ENCODE data around the gene TBX4. TPM values are rescaled to one million over a fixed set of nuclear protein-coding genes. Genes with fewer than 3 reads are reported as not detected.
A peak's percentile ranks its signal among the peaks of the same experiment; 100 is the strongest.

TBX4 gene
- total and polyA plus RNA-seq, 2 donors from 2014 or later: not detected

- Histone ChIP-seq H3K4me1 (ENCODE audit: control insufficient read depth in 2 of 3, insufficient read depth in 2 of 3, low read depth in 1 of 3, low read length in 3 of 3) (no peaks in the 10 kb centered on the region), H3K9ac (ENCODE audit: low read length in 3 of 3) (no peak overlapping the region), H3K4me3 (ENCODE audit: low read length in 3 of 3) (no peak overlapping the region), H3K27ac (ENCODE audit: low read depth in 2 of 2, low read length in 2 of 2) (no peak overlapping the region), H3K9me3 (ENCODE audit: control insufficient read depth in 2 of 3, insufficient read depth in 1 of 3, low read length in 3 of 3) (peaks cover 0 to 2% (median 0%) of the 10 kb centered on the region in 3 donors), H3K27me3 (ENCODE audit: control insufficient read depth, insufficient read depth, low read length) (peaks cover 15% of the 10 kb centered on the region), H3K36me3 (ENCODE audit: control insufficient read depth in 2 of 3, insufficient read depth in 3 of 3, low read length in 3 of 3) (no peaks in the 10 kb centered on the region)
- no peak for FAIRE-seq
- DNase-seq: peak in 2 of 5 donors; percentile 21 to 39
- intact Hi-C loops (cut with DNase I): no loop called here
- no peak for TF ChIP-seq CTCF (IDR thresholded peaks at IDR 0.05; ENCODE audit: borderline replicate concordance, extremely low read depth, insufficient read depth)
These were observed 13.5 kb downstream of the TBX4 start for GRCh38 chr17:61465550-61466237.

GRCh38 chr17:61466246-61466645 is 14.0 kb downstream of the TBX4 start:
- H3K27ac ChIP-seq (ENCODE audit: low read depth in 2 of 2, low read length in 2 of 2): no peak overlapping the region
- no peaks in the 10 kb centered on the region for H3K4me1 ChIP-seq (ENCODE audit: control insufficient read depth in 2 of 3, insufficient read depth in 2 of 3, low read depth in 1 of 3, low read length in 3 of 3)
- H3K27me3 ChIP-seq (ENCODE audit: control insufficient read depth, insufficient read depth, low read length): peaks cover 11% of the 10 kb centered on the region
- no peak overlapping the region for H3K9ac ChIP-seq (ENCODE audit: low read length in 3 of 3)
- peak in 1 of 5 donors; percentile 11 for DNase-seq
- H3K4me3 ChIP-seq (ENCODE audit: low read length in 3 of 3): no peak overlapping the region
- no peak for FAIRE-seq
- intact Hi-C loops (cut with DNase I): no loop called here
- H3K36me3 ChIP-seq (ENCODE audit: control insufficient read depth in 2 of 3, insufficient read depth in 3 of 3, low read length in 3 of 3): no peaks in the 10 kb centered on the region
- no peak for TF ChIP-seq CTCF (IDR thresholded peaks at IDR 0.05; ENCODE audit: borderline replicate concordance, extremely low read depth, insufficient read depth)
- H3K9me3 ChIP-seq (ENCODE audit: control insufficient read depth in 2 of 3, insufficient read depth in 1 of 3, low read length in 3 of 3): peaks cover 0 to 2% (median 0%) of the 10 kb centered on the region in 3 donors

GRCh38 chr17:61467416-61468262 is 15.4 kb downstream of the TBX4 start:
- DNase-seq: peak; percentile 53 to 64 (median 56)
- Histone ChIP-seq H3K36me3 (ENCODE audit: control insufficient read depth in 2 of 3, insufficient read depth in 3 of 3, low read length in 3 of 3) (no peaks in the 10 kb centered on the region), H3K4me3 (ENCODE audit: low read length in 3 of 3) (no peak overlapping the region), H3K9ac (ENCODE audit: low read length in 3 of 3) (no peak overlapping the region), H3K9me3 (ENCODE audit: control insufficient read depth in 2 of 3, insufficient read depth in 1 of 3, low read length in 3 of 3) (peaks cover 0 to 2% (median 0%) of the 10 kb centered on the region in 3 donors), H3K4me1 (ENCODE audit: control insufficient read depth in 2 of 3, insufficient read depth in 2 of 3, low read depth in 1 of 3, low read length in 3 of 3) (no peaks in the 10 kb centered on the region), H3K27ac (ENCODE audit: low read depth in 2 of 2, low read length in 2 of 2) (no peak overlapping the region), H3K27me3 (ENCODE audit: control insufficient read depth, insufficient read depth, low read length) (peaks cover 2% of the 10 kb centered on the region)
- no peak for FAIRE-seq
- intact Hi-C loops (cut with DNase I): no loop called here
- no peak for TF ChIP-seq CTCF (IDR thresholded peaks at IDR 0.05; ENCODE audit: borderline replicate concordance, extremely low read depth, insufficient read depth)
